Heart right ventricle (tissue), 16 donors: ENCODE data around the gene ZBTB48. TPM values are rescaled to one million over a fixed set of nuclear protein-coding genes. Genes with fewer than 3 reads are reported as not detected.

Experiments used
- ATAC-seq, 8 donors: fragments of 200-7000 bp; cut with Tn5 transposase; one replicate each; pipeline ENCODE4 v1.9.1; 2020; ENCODE audit warnings: mild to moderate bottlenecking in 8 of 8, moderate library complexity in 8 of 8, moderate number of reproducible peaks in 1 of 8
- DNase-seq, 2 donors: peaks; one replicate each; pipeline ENCODE4 v3.0.0-alpha.2; 2020
- H3K27ac ChIP-seq, 10 donors: fragments of 200-600 bp; sonication (generic) in 2 of 10; one replicate each; pipeline versions ENCODE4 v1.5.0 to v1.8.0; 2020 to 2022; ENCODE audit warnings: mild to moderate bottlenecking in 3 of 10
- H3K27me3 ChIP-seq, 7 donors: fragments of 200-600 bp; one replicate each; pipeline ENCODE4 v1.8.0; 2021 to 2022; ENCODE audit warnings: mild to moderate bottlenecking in 2 of 7
- H3K36me3 ChIP-seq, 9 donors: fragments of 200-600 bp; sonication (generic) in 1 of 9; one replicate each; pipeline versions ENCODE4 v1.5.0 to v1.8.0; 2020 to 2022; ENCODE audit warnings: mild to moderate bottlenecking in 2 of 9
- H3K4me1 ChIP-seq, 9 donors: fragments of 200-600 bp; sonication (generic) in 1 of 9; one replicate each; pipeline versions ENCODE4 v1.5.0 to v1.8.0; 2020 to 2022; ENCODE audit warnings: mild to moderate bottlenecking in 4 of 9
- H3K4me3 ChIP-seq, 10 donors: fragments of 200-600 bp; sonication (generic) in 2 of 10; one replicate each; pipeline versions ENCODE4 v1.5.0 to v1.8.0; 2020 to 2022; ENCODE audit warnings: mild to moderate bottlenecking in 7 of 10, moderate library complexity in 2 of 10
- H3K9me3 ChIP-seq, 11 donors: fragments of 200-600 bp in 10 of 11; sonication (generic) in 2 of 11; one replicate each; pipeline versions ENCODE4 v1.5.0 to v1.8.0; 2013 to 2022; ENCODE audit warnings: mild to moderate bottlenecking in 2 of 11, control low read depth in 1 of 11, moderate library complexity in 1 of 11
- WGBS, 2 donors: extraction: QIAGEN DNeasy Blood & Tissue Kit; methylation state at CpG; one replicate each; pipeline ENCODE4 v1.1.7; 2013; ENCODE audit warnings: inconsistent platforms in 1 of 2; 5-methylcytosine and 5-hydroxymethylcytosine counted together
- intact Hi-C, 10 donors: fragments of 100-400 bp; cut with DNase I; formaldehyde crosslinking; loops; one replicate each; pipeline versions ENCODE4 v1.11.1 to v1.14.2; 2022
- polyA plus RNA-seq, 2 donors: library from polyadenylated mRNA; stranded (reverse); fragments of 200-250 nt; gene quantifications; one replicate each; pipeline ENCODE4 v1.2.3, GENCODE V29; 2013
- total RNA-seq, 10 donors: library from RNA; stranded (reverse); fragmentation: NEBNext Ultra II Directional in 3 of 10; extraction: Animal tissue kit (Norgen Biotek cat#: 25700) in 3 of 10; gene quantifications; one replicate each; pipeline versions ENCODE4 v1.2.1 to v1.2.4, GENCODE V29; 2021 to 2023
- TF ChIP-seq, protein P1 (sequence below), 9 donors: fragments of 200-600 bp; sonication (generic) in 2 of 9; IDR thresholded peaks; one replicate each; pipeline versions ENCODE4 v1.5.0 to v1.8.0; 2021 to 2022; ENCODE audit warnings: antibody characterized with exemption in 9 of 9, mild to moderate bottlenecking in 5 of 9, moderate library complexity in 1 of 9
- donor health status: Arrhythmogenic right ventricular cardiomyopathy.
- donor health status: ischemic (EF 13 %, LVEDD 7.1; RV severe dilation, severe dysfunction).
- donor health status: healthy with polysubstance abuse.
- donor health status: DM: no; HTN: yes; CAD: no.
- donor health status: DM: no; HTN: no; CAD: no.
- donor health status: ischemic (EF 25% LVEDD 6.9; RV normal size, moderate dysfunction).
- donor health status: ischemic (EF 25% LVEDD 5.7; RV mildly dilated, moderate dysfunction).
- donor health status: healthy.
- donor health status: DM: yes; HTN: yes; CAD: no.
- donor health status: Ischemic cardiomyopathy.
- donor health status: ischemic (EF 35%, LVEDD 5.7; RV mildly dilated, moderate dysfunction).
- donor health status: nonischemic (EF 11% LVEDD 7.7; RV severe dilation, severe dysfunction).
- donor health status: DM: yes; HTN: yes; CAD: no.
- donor health status: PGD.
- donor health status: ischemic (EF 29% LVEDD 5.4; RV normal size, mild dysfunction).
- donor health status: nonischemic (EF 23%, LVEDD 6.1; RV moderate dilation, normal function).

The ZBTB48 gene
- total and polyA plus RNA-seq, 12 donors = 7.3 to 41.5 (median 12.4) TPM

DNA sequence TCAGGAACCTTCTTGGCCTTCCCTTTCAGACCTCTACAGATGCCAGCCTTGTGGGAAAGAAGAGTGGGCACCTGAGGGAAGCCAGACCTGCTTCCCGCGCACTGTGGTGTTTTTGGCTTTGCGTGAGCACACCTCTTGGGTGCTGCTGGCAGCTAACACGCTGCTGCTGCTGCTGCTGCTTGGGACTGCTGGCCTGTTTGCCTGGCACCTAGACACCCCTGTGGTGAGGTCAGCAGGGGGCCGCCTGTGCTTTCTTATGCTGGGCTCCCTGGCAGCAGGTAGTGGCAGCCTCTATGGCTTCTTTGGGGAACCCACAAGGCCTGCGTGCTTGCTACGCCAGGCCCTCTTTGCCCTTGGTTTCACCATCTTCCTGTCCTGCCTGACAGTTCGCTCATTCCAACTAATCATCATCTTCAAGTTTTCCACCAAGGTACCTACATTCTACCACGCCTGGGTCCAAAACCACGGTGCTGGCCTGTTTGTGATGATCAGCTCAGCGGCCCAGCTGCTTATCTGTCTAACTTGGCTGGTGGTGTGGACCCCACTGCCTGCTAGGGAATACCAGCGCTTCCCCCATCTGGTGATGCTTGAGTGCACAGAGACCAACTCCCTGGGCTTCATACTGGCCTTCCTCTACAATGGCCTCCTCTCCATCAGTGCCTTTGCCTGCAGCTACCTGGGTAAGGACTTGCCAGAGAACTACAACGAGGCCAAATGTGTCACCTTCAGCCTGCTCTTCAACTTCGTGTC is 995 bp upstream of the ZBTB48 start:
- H3K4me1 ChIP-seq = peaks cover 18 to 44% (median 40%) of the 10 kb centered on the region in 9 donors
- H3K27ac ChIP-seq = peak overlapping the region; percentile 68 to 97 (median 94)
- no peak for ATAC-seq
- 87 to 92% methylated on average over 14 of the region's 14 CpGs for WGBS, 2 donors
- peaks cover 0 to 14% (median 0%) of the 10 kb centered on the region in 9 donors for H3K36me3 ChIP-seq
- peak overlapping the region in 7 of 10 donors; percentile 86 to 98 (median 89) for H3K4me3 ChIP-seq
- TF ChIP-seq, protein P1, sequence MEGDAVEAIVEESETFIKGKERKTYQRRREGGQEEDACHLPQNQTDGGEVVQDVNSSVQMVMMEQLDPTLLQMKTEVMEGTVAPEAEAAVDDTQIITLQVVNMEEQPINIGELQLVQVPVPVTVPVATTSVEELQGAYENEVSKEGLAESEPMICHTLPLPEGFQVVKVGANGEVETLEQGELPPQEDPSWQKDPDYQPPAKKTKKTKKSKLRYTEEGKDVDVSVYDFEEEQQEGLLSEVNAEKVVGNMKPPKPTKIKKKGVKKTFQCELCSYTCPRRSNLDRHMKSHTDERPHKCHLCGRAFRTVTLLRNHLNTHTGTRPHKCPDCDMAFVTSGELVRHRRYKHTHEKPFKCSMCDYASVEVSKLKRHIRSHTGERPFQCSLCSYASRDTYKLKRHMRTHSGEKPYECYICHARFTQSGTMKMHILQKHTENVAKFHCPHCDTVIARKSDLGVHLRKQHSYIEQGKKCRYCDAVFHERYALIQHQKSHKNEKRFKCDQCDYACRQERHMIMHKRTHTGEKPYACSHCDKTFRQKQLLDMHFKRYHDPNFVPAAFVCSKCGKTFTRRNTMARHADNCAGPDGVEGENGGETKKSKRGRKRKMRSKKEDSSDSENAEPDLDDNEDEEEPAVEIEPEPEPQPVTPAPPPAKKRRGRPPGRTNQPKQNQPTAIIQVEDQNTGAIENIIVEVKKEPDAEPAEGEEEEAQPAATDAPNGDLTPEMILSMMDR (IDR thresholded peaks at IDR 0.05) = no peak
- intact Hi-C loops = loop anchor here in 3 of 10 donors (1.0 to 2.0 kb wide), 2 partner anchors 24 kb away; partner anchors contain the start of genes NOL9 (in 3 of the 3) and TAS1R1 (in 1 of the 3)
- DNase-seq = no peak
- no peaks in the 10 kb centered on the region for H3K27me3 ChIP-seq
- no peaks in the 10 kb centered on the region for H3K9me3 ChIP-seq

DNA sequence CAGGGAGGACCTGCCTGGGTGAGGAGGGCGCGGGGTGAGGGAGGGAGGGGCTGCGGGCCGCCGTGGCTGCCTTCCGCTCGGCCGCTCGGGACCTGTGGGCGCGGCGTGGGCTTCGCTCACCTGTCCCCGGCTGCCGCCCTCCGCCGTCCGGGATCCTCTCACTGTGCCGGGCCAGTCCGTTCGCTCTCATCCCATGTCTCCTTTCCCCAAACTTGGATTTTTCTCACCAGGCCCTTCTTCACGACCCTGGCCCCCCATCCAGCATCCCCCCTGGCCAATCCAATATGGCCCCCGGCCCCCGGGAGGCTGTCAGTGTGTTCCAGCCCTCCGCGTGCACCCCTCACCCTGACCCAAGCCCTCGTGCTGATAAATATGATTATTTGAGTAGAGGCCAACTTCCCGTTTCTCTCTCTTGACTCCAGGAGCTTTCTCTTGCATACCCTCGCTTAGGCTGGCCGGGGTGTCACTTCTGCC is 362 bp downstream of the ZBTB48 start:
- intact Hi-C loops = loop anchor here in 1 of 10 donors (2.0 kb wide), 1 partner anchor 21 kb away; no protein-coding TSS in a partner anchor

DNA sequence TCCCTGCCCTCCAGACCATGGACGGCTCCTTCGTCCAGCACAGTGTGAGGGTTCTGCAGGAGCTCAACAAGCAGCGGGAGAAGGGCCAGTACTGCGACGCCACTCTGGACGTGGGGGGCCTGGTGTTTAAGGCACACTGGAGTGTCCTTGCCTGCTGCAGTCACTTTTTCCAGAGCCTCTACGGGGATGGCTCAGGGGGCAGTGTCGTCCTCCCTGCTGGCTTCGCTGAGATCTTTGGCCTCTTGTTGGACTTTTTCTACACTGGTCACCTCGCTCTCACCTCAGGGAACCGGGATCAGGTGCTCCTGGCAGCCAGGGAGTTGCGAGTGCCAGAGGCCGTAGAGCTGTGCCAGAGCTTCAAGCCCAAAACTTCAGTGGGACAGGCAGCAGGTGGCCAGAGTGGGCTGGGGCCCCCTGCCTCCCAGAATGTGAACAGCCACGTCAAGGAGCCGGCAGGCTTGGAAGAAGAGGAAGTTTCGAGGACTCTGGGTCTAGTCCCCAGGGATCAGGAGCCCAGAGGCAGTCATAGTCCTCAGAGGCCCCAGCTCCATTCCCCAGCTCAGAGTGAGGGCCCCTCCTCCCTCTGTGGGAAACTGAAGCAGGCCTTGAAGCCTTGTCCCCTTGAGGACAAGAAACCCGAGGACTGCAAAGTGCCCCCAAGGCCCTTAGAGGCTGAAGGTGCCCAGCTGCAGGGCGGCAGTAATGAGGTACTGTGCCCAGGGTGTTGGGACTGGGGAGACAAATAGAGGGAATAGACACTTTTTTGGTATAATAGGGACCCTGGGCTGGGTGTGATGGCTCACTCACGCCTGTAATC is 1.0 kb downstream of the ZBTB48 start:
- TF ChIP-seq, protein P1 (IDR thresholded peaks at IDR 0.05) = peak in 2 of 9 donors; percentile 22 to 31
- WGBS, 2 donors = 26 to 29% methylated on average over 19 of the region's 19 CpGs
- Histone ChIP-seq H3K27ac (peak overlapping the region in 9 of 10 donors; percentile 88 to 97 (median 94)), H3K9me3 (no peaks in the 10 kb centered on the region), H3K36me3 (peaks cover 0 to 14% (median 0%) of the 10 kb centered on the region in 9 donors), H3K4me3 (peak overlapping the region; percentile 78 to 98 (median 89)), H3K4me1 (peaks cover 18 to 60% (median 43%) of the 10 kb centered on the region in 9 donors), H3K27me3 (no peaks in the 10 kb centered on the region)
- intact Hi-C loops = loop anchor here in 1 of 10 donors (2.0 kb wide), 1 partner anchor 20 kb away; no protein-coding TSS in a partner anchor
- DNase-seq (no peak), ATAC-seq (peak in 2 of 8 donors; percentile 0 to 6)

More for the DNA sequence above, 362 bp downstream of the ZBTB48 start:
- peaks cover 0 to 14% (median 0%) of the 10 kb centered on the region in 9 donors for H3K36me3 ChIP-seq
- peaks cover 18 to 54% (median 40%) of the 10 kb centered on the region in 9 donors for H3K4me1 ChIP-seq
- H3K9me3 ChIP-seq = no peaks in the 10 kb centered on the region
- peak overlapping the region; percentile 78 to 98 (median 89) for H3K4me3 ChIP-seq
- TF ChIP-seq, protein P1 (IDR thresholded peaks at IDR 0.05) = no peak
- ATAC-seq (peak in 4 of 8 donors; percentile 1 to 10 (median 5)), DNase-seq (no peak)
- H3K27ac ChIP-seq = peak overlapping the region; percentile 68 to 97 (median 94)
- WGBS, 2 donors = 0 to 1% methylated on average over 20 to 30 of the region's 30 CpGs
- no peaks in the 10 kb centered on the region for H3K27me3 ChIP-seq
